CD14-positive monocyte (primary cell): ENCODE results near the gene TIPRL. TPM values are rescaled to one million over a fixed set of nuclear protein-coding genes. Genes with fewer than 3 reads are reported as not detected.
"Not testable (repeated sequence)": the region's sequence is repeated elsewhere in the genome, so short reads cannot be mapped to it uniquely, and the experiment has no call there.

Source experiments
- DNase-seq, 3 donors: peaks; one replicate each; pipeline ENCODE4 v3.0.0-alpha.2; 2011 to 2022
- H2AFZ ChIP-seq: 2 replicates; pipeline ENCODE4 v1.6.0; 2012; ENCODE audit warnings: mild to moderate bottlenecking, low read depth, low read length, inconsistent platforms; ENCODE audit not compliant: insufficient read depth, poor library complexity, severe bottlenecking
- H3K27ac ChIP-seq, 2 donors: 1 replicate in 1 of 2; 2 replicates in 1 of 2; pipeline ENCODE4 v1.5.1; 2012 to 2013; ENCODE audit warnings: low read length in 2 of 2, control low read depth in 1 of 2, inconsistent platforms in 1 of 2, low read depth in 1 of 2, mild to moderate bottlenecking in 1 of 2
- H3K27me3 ChIP-seq, 2 donors: one replicate each; pipeline versions ENCODE4 v1.6.0 to v1.6.1; 2011 to 2013; ENCODE audit warnings: low read length in 2 of 2; ENCODE audit not compliant: control insufficient read depth in 2 of 2, insufficient read depth in 2 of 2
- H3K36me3 ChIP-seq, 2 donors: replicated peaks in 1 of 2; 1 replicate in 1 of 2; 2 replicates in 1 of 2; pipeline versions ENCODE4 v1.5.1 to v1.6.1; 2012 to 2013; ENCODE audit warnings: low read length in 2 of 2, control low read depth in 1 of 2, inconsistent platforms in 1 of 2, mild to moderate bottlenecking in 1 of 2; ENCODE audit not compliant: insufficient read depth in 2 of 2, control insufficient read depth in 1 of 2
- H3K4me1 ChIP-seq, 2 donors: 1 replicate in 1 of 2; 2 replicates in 1 of 2; pipeline versions ENCODE4 v1.5.1 to v1.6.1; 2012 to 2013; ENCODE audit warnings: low read length in 2 of 2, control low read depth in 1 of 2, inconsistent platforms in 1 of 2, mild to moderate bottlenecking in 1 of 2, moderate library complexity in 1 of 2; ENCODE audit not compliant: insufficient read depth in 2 of 2, control insufficient read depth in 1 of 2
- H3K4me2 ChIP-seq: replicated peaks from 2 replicates; pipeline ENCODE3; 2012; ENCODE audit warnings: low read length, moderate library complexity, mild to moderate bottlenecking; ENCODE audit not compliant: poor library complexity, severe bottlenecking; ENCODE audit errors: extremely low read depth
- H3K4me3 ChIP-seq, 3 experiments: fragments of 200-600 bp in 1 of 3; sonication (generic) in 1 of 3; replicated peaks in 1 of 3; 1 replicate in 2 of 3; 2 replicates in 1 of 3; pipeline ENCODE4 v1.5.1; 2011 to 2013; ENCODE audit warnings: low read length in 3 of 3, mild to moderate bottlenecking in 3 of 3, control low read depth in 2 of 3, low read depth in 2 of 3, inconsistent platforms in 1 of 3, moderate library complexity in 1 of 3
- H3K79me2 ChIP-seq: 2 replicates; pipeline ENCODE4 v1.6.0; 2012; ENCODE audit warnings: mild to moderate bottlenecking, control low read depth, inconsistent platforms, low read length, moderate library complexity; ENCODE audit not compliant: insufficient read depth
- H3K9ac ChIP-seq: 2 replicates; pipeline ENCODE4 v1.6.0; 2017; ENCODE audit warnings: low read length, mild to moderate bottlenecking; ENCODE audit not compliant: insufficient read depth, poor library complexity, severe bottlenecking
- H3K9me3 ChIP-seq, 2 donors: replicated peaks in 1 of 2; 1 replicate in 1 of 2; 2 replicates in 1 of 2; pipeline versions ENCODE4 v1.5.1 to v1.6.1; 2012 to 2013; ENCODE audit warnings: low read length in 2 of 2, control low read depth in 1 of 2; ENCODE audit not compliant: control insufficient read depth in 1 of 2, insufficient read depth in 1 of 2
- H4K20me1 ChIP-seq: 2 replicates; pipeline ENCODE4 v1.6.0; 2012; ENCODE audit warnings: mild to moderate bottlenecking, low read length, control low read depth, moderate library complexity; ENCODE audit not compliant: insufficient read depth
- H3K27ac Mint-ChIP-seq, 7 donors: one replicate each; pipeline ENCODE4 v1.8.0; 2020; ENCODE audit warnings: mild to moderate bottlenecking in 7 of 7, mixed read lengths in 7 of 7, moderate library complexity in 6 of 7, inconsistent platforms in 2 of 7
- H3K27me3 Mint-ChIP-seq, 3 donors: one replicate each; pipeline ENCODE4 v1.8.0; 2021 to 2022; ENCODE audit warnings: low read depth in 3 of 3, mild to moderate bottlenecking in 3 of 3, mixed read lengths in 3 of 3, moderate library complexity in 3 of 3, inconsistent platforms in 1 of 3
- H3K36me3 Mint-ChIP-seq, 2 donors: one replicate each; pipeline ENCODE4 v1.8.0; 2020; ENCODE audit warnings: mixed read lengths in 2 of 2, inconsistent platforms in 1 of 2, mild to moderate bottlenecking in 1 of 2
- H3K4me1 Mint-ChIP-seq: one replicate; pipeline ENCODE4 v1.8.0; 2020; ENCODE audit warnings: mild to moderate bottlenecking, mixed read lengths
- H3K4me3 Mint-ChIP-seq, 2 donors: one replicate each; pipeline ENCODE4 v1.8.0; 2020; ENCODE audit warnings: mild to moderate bottlenecking in 2 of 2, mixed read lengths in 2 of 2, moderate library complexity in 1 of 2
- H3K9me3 Mint-ChIP-seq, 7 donors: one replicate each; pipeline ENCODE4 v1.8.0; 2020 to 2022; ENCODE audit warnings: mixed read lengths in 7 of 7, mild to moderate bottlenecking in 6 of 7, moderate library complexity in 6 of 7, inconsistent platforms in 2 of 7
- WGBS: methylation state at CpG from one replicate; pipeline ENCODE4 v1.1.5; 2013; ENCODE audit warnings: missing lambda C conversion rate; ENCODE audit not compliant: insufficient coverage; 5-methylcytosine and 5-hydroxymethylcytosine counted together
- intact Hi-C, 2 donors: fragments of 100-400 bp; cut with micrococcal nuclease; formaldehyde crosslinking; loops; one replicate each; pipeline versions ENCODE4 v1.15.0 to v1.15.1; 2023
- polyA plus RNA-seq, 3 donors: library from polyadenylated mRNA; depleted of rRNA in 1 of 3; unstranded in 2 of 3; stranded (reverse) in 1 of 3; fragments of 300-500 nt in 2 of 3; fragments of >200 nt in 1 of 3; fragmentation: Illumina TruSeq in 2 of 3; gene quantifications; 1 replicate in 2 of 3; 2 replicates in 1 of 3; pipeline ENCODE4 v1.2.3, GENCODE V29; 2012 to 2021
- TF ChIP-seq, protein P1 (sequence below): fragments of 200-600 bp; IDR thresholded peaks from one replicate; pipeline ENCODE4 v1.8.0; 2022; ENCODE audit warnings: antibody characterized with exemption, mild to moderate bottlenecking

The TIPRL gene
- polyA plus RNA-seq, 3 donors: 8.7 to 35.0 (median 30.2) TPM

GRCh38 chr1:168180148-168180524 is 1.4 kb downstream of the TIPRL start:
- H3K27me3 ChIP-seq: no peaks in the 10 kb centered on the region
- no peak for DNase-seq
- H3K27ac Mint-ChIP-seq: no peak overlapping the region
- no peak overlapping the region for H3K4me3 Mint-ChIP-seq
- peaks cover 12 to 16% of the 10 kb centered on the region in 2 donors for H3K4me1 ChIP-seq
- intact Hi-C loops: no loop called here
- peak overlapping the region; percentile 92 for H2AFZ ChIP-seq
- H3K36me3 Mint-ChIP-seq: peaks cover 12 to 14% of the 10 kb centered on the region in 2 donors
- H3K36me3 ChIP-seq: peaks cover 13 to 15% of the 10 kb centered on the region in 2 donors
- peak overlapping the region; percentile 96 for H3K4me2 ChIP-seq
- peaks cover 3% of the 10 kb centered on the region for H4K20me1 ChIP-seq
- H3K79me2 ChIP-seq: peaks cover 56% of the 10 kb centered on the region
- H3K9me3 ChIP-seq: no peaks in the 10 kb centered on the region
- peak overlapping the region in 2 of 3 experiments; percentile 60 to 94 for H3K4me3 ChIP-seq
- peaks cover 3% of the 10 kb centered on the region for H3K4me1 Mint-ChIP-seq
- peak overlapping the region; percentile 82 for H3K9ac ChIP-seq
- no peaks in the 10 kb centered on the region for H3K27me3 Mint-ChIP-seq
- peak overlapping the region in 1 of 2 donors; percentile 89 for H3K27ac ChIP-seq
- WGBS: 45% methylated on average over 1 of the region's 2 CpGs
- TF ChIP-seq, protein P1, sequence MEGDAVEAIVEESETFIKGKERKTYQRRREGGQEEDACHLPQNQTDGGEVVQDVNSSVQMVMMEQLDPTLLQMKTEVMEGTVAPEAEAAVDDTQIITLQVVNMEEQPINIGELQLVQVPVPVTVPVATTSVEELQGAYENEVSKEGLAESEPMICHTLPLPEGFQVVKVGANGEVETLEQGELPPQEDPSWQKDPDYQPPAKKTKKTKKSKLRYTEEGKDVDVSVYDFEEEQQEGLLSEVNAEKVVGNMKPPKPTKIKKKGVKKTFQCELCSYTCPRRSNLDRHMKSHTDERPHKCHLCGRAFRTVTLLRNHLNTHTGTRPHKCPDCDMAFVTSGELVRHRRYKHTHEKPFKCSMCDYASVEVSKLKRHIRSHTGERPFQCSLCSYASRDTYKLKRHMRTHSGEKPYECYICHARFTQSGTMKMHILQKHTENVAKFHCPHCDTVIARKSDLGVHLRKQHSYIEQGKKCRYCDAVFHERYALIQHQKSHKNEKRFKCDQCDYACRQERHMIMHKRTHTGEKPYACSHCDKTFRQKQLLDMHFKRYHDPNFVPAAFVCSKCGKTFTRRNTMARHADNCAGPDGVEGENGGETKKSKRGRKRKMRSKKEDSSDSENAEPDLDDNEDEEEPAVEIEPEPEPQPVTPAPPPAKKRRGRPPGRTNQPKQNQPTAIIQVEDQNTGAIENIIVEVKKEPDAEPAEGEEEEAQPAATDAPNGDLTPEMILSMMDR: no peak
- peaks cover 0 to 3% (median 0%) of the 10 kb centered on the region in 7 donors for H3K9me3 Mint-ChIP-seq

GRCh38 chr1:168181063-168181720 is 2.4 kb downstream of the TIPRL start:
- H3K4me3 ChIP-seq, H3K4me2 ChIP-seq, H2AFZ ChIP-seq, H3K27me3 Mint-ChIP-seq, H3K27ac ChIP-seq, H3K4me1 Mint-ChIP-seq, H3K9me3 Mint-ChIP-seq, H3K27ac Mint-ChIP-seq, H3K9ac ChIP-seq, DNase-seq, H3K27me3 ChIP-seq, H3K4me3 Mint-ChIP-seq, H4K20me1 ChIP-seq, intact Hi-C loops, H3K9me3 ChIP-seq: not testable (repeated sequence)
- H3K36me3 Mint-ChIP-seq: peaks cover 17 to 24% of the 10 kb centered on the region in 2 donors
- Histone ChIP-seq H3K79me2 (peaks cover 59% of the 10 kb centered on the region), H3K4me1 (peaks cover 12 to 16% of the 10 kb centered on the region in 2 donors), H3K36me3 (peaks cover 13 to 22% of the 10 kb centered on the region in 2 donors)
- WGBS: 100% methylated on average over 2 of the region's 15 CpGs
